ENCODE results near the gene GPR157.
A peak's percentile ranks its signal among the peaks of the same experiment; 100 is the strongest.

The GPR157 gene

GRCh38 chr1:9135073-9135836 is 6.4 kb upstream of the GPR157 start:
- no peak for TF ChIP-seq CTCF (IDR thresholded peaks at IDR 0.05; ENCODE audit: insufficient read depth, low read length, poor library complexity, severe bottlenecking)
- H3K27me3 ChIP-seq (replicated peaks; ENCODE audit: control insufficient read depth, insufficient read depth, low read length), result no peaks in the 10 kb centered on the region
- H3K4me3 ChIP-seq (replicated peaks; ENCODE audit: low read depth, low read length), result no peak overlapping the region
- DNase-seq (ENCODE audit: extremely low read depth, insufficient read length), result no peak
- H3K36me3 ChIP-seq (ENCODE audit: control insufficient read depth, insufficient read depth, low read length), result no peaks in the 10 kb centered on the region

DNA sequence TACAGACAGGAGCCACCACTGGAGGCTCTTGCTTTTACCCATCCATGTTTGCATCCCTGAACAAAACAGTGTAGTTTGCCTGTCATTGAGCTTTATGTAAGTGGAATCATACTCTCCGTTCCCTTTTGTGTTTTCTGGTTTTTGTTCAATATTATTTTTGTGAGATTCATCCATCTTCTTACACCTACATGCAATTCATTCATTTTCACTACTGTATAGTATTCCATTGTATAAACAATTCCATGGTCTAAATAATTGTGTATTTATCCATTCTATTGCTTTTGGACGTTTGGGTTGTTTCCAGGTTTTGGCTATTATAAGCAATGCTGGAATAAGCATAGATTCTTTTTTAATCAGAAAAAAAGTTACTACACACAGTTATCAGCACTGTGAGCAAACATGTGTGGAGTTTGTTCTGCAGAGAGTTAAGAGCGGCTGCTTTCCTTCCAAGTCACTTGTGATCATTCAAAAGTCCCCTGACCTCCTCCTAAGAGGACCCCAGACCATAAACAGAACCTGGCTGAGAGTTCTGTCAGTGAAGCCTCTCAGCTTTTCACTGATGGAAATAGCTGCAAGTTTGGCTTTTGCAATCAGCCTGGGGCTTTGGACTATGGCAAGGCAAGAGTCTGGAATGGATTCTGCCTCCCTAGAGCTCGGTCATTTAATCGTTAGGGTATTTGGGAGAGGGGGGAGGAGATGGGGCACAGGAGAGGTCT is 5.1 kb upstream of the GPR157 start:
- no peak for TF ChIP-seq CTCF (IDR thresholded peaks at IDR 0.05; ENCODE audit: insufficient read depth, low read length, poor library complexity, severe bottlenecking)
- Histone ChIP-seq H3K4me3 (replicated peaks; ENCODE audit: low read depth, low read length) (no peak overlapping the region), H3K27me3 (replicated peaks; ENCODE audit: control insufficient read depth, insufficient read depth, low read length) (no peaks in the 10 kb centered on the region), H3K36me3 (ENCODE audit: control insufficient read depth, insufficient read depth, low read length) (no peaks in the 10 kb centered on the region)
- no peak for DNase-seq (ENCODE audit: extremely low read depth, insufficient read length)

DNA sequence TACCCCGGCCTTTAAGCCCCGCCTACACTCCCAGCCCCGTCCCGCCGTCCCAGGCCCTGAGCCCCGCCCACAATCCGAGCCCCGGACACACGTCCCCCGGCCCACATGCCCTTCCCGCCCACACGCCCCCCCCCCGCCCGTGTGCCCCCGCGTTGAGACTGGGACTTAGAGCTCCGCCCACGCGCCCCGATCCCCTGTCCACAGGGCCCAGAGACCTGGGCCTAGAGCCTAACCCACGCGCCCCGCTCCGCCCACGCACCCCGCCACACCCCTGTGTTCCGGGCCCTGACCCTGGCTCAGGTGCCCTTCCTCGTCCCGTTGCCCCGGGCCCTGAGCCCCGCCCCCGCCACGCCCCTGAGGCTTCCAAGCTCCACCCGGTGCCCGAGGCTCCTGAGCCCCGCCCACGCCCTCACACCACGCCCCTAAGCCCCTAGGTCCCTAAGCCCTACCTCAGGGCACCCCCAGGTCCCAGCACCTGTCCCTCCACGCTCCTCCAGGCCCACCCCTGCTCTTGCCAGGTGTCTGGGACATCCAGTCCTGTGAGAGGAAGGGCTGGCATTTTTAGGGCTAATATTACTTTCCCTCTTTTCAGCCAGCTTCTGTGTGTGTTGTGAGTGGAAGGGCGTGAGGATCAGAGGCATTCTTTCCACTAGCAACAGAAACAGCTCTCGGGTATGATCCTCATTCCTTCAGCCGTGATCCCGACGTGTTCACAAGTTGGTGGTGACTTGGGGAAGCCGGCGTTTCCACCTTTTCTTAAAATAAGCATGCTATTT is 552 bp upstream of the GPR157 start:
- no peaks in the 10 kb centered on the region for H3K36me3 ChIP-seq (ENCODE audit: control insufficient read depth, insufficient read depth, low read length)
- H3K27me3 ChIP-seq (replicated peaks; ENCODE audit: control insufficient read depth, insufficient read depth, low read length), result no peaks in the 10 kb centered on the region
- peak overlapping the region; percentile 61 for H3K4me3 ChIP-seq (replicated peaks; ENCODE audit: low read depth, low read length)
- no peak for TF ChIP-seq CTCF (IDR thresholded peaks at IDR 0.05; ENCODE audit: insufficient read depth, low read length, poor library complexity, severe bottlenecking)
- peak; percentile 90 for DNase-seq (ENCODE audit: extremely low read depth, insufficient read length)

DNA sequence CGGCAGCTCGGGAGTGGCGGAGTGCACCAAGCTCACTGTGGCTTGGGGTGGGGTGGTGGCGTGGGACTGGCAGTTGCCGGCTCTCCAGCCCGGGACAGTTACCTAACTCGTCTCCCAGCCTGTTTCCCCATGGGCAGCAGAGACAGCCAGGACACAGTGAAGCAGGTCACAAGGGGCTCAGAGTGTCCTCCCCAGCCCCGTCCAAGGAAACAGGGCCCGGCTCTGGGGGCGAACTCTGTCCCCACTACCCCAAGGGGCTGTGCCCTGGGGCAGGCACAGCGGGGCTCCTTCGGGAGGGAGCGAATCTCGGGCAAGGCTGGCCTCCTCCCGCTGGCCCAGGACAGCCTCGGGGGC is 759 bp downstream of the GPR157 start:
- TF ChIP-seq CTCF (IDR thresholded peaks at IDR 0.05; ENCODE audit: insufficient read depth, low read length, poor library complexity, severe bottlenecking), result no peak
- Histone ChIP-seq H3K27me3 (replicated peaks; ENCODE audit: control insufficient read depth, insufficient read depth, low read length) (no peaks in the 10 kb centered on the region), H3K4me3 (replicated peaks; ENCODE audit: low read depth, low read length) (peak overlapping the region; percentile 61), H3K36me3 (ENCODE audit: control insufficient read depth, insufficient read depth, low read length) (no peaks in the 10 kb centered on the region)
- no peak for DNase-seq (ENCODE audit: extremely low read depth, insufficient read length)

DNA sequence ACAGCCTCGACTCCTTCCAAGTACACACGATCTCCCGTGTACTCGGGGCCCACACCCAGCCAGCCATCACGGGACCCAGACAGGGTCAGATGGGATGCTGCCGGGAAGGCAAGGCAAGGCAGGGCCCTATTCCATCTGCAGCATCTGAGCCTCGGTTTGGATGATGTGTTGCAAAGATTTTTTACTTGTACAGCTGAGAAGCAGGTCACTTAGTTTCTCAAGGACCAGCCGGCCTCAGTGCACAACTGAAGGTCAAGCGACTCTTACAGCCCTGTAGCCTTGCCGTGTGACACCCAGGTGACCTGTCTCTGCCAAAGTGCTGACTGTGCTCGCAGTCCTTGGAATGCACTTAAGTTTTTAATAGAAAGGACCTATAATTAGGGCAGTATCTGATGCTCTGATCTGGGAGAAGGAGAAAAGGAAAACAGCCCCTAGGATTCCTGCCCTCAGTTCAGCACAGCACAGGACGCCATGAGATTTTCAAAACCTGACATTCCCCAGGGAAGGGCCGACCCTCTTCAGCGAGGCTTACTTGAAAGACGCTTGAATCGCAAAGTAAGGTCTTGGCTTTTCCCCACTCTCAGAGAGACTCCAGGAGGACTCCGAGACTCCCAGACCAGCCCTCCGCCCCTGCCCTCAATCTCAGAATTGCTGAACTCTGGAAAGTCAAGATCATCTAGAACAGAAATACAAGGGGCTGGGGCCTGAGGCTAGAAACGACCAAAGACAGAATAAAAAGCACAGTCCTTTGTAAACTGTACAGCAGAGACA is 1.3 kb downstream of the GPR157 start:
- no peak for TF ChIP-seq CTCF (IDR thresholded peaks at IDR 0.05; ENCODE audit: insufficient read depth, low read length, poor library complexity, severe bottlenecking)
- Histone ChIP-seq H3K4me3 (replicated peaks; ENCODE audit: low read depth, low read length) (peak overlapping the region; percentile 61), H3K27me3 (replicated peaks; ENCODE audit: control insufficient read depth, insufficient read depth, low read length) (no peaks in the 10 kb centered on the region), H3K36me3 (ENCODE audit: control insufficient read depth, insufficient read depth, low read length) (no peaks in the 10 kb centered on the region)
- no peak for DNase-seq (ENCODE audit: extremely low read depth, insufficient read length)
